ENCODE data around the gene GTPBP8. TPM values are rescaled to one million over a fixed set of nuclear protein-coding genes. Genes with fewer than 3 reads are reported as not detected.

The GTPBP8 gene
- total and polyA plus RNA-seq, 10 of the 15 experiments (the other 5 are each of a cell fraction or from before 2014, with no cell fraction given), result 10.3 to 29.0 (median 17.0) TPM

DNA sequence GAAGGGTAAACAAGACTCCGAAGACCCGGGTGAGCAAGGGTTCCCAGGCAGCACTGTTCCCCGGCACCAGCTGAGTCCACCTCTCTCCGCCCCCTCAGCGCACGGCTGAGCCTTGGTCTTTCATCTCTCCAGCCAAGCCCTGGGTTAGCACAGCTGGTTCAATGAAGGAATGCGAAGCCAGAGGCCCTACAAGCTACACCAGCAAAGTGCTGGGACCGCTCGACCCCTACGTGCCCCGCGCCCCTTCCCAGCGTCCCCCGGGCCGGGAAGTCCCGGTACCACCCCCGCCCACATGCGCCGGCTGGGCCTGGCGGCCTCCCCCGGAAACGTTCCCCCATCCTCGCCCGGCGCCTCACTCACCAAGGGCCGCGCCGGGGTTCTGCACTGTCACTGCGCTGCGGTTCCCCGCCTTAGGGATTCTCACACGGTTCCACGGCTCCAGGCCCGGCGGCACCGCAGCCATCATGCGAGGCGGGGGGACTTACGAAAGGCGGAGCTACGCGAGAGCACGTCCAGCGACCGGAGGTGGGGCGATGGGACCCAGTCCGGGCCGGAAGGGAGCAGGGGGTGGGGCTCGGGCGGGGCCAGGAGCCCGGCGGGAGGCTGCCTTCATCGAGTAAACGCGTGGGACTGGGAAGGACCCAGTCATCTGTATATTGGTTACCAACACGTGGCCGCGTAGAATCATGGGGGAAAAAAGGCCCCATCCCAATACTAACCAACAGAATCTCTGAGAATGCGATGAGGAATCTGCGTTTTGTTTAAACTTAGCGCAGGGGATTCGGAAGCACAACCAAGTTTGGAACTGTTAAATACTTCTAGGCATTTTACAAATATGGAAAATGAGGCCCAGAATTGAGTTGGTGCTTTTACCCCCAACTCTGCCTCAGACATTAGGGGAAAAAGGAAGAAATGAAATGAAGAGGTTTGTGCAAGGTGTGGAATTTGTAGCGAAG is 28.7 kb downstream of the GTPBP8 start (continued):
- TF ChIP-seq, protein P1, sequence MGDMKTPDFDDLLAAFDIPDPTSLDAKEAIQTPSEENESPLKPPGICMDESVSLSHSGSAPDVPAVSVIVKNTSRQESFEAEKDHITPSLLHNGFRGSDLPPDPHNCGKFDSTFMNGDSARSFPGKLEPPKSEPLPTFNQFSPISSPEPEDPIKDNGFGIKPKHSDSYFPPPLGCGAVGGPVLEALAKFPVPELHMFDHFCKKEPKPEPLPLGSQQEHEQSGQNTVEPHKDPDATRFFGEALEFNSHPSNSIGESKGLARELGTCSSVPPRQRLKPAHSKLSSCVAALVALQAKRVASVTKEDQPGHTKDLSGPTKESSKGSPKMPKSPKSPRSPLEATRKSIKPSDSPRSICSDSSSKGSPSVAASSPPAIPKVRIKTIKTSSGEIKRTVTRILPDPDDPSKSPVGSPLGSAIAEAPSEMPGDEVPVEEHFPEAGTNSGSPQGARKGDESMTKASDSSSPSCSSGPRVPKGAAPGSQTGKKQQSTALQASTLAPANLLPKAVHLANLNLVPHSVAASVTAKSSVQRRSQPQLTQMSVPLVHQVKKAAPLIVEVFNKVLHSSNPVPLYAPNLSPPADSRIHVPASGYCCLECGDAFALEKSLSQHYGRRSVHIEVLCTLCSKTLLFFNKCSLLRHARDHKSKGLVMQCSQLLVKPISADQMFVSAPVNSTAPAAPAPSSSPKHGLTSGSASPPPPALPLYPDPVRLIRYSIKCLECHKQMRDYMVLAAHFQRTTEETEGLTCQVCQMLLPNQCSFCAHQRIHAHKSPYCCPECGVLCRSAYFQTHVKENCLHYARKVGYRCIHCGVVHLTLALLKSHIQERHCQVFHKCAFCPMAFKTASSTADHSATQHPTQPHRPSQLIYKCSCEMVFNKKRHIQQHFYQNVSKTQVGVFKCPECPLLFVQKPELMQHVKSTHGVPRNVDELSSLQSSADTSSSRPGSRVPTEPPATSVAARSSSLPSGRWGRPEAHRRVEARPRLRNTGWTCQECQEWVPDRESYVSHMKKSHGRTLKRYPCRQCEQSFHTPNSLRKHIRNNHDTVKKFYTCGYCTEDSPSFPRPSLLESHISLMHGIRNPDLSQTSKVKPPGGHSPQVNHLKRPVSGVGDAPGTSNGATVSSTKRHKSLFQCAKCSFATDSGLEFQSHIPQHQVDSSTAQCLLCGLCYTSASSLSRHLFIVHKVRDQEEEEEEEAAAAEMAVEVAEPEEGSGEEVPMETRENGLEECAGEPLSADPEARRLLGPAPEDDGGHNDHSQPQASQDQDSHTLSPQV (IDR thresholded peaks at IDR 0.05), result peak; percentile 73
- TF ChIP-seq SMARCA5 (IDR thresholded peaks at IDR 0.05) (no peak), YY1 (IDR thresholded peaks at IDR 0.05; ENCODE audit: low read depth, low read length) (peak; percentile 91), ZNF274 (IDR thresholded peaks at IDR 0.05; ENCODE audit: insufficient read depth, insufficient read length) (no peak), RB1 (IDR thresholded peaks at IDR 0.05; ENCODE audit: borderline replicate concordance) (no peak; the same call in 1 of the 2 replicates), POLR2AphosphoS5 (IDR thresholded peaks at IDR 0.05; ENCODE audit: low read length) (peak; percentile 85), ZSCAN29 (IDR thresholded peaks at IDR 0.05) (no peak), ZNF24 (IDR thresholded peaks at IDR 0.05) (no peak), ESRRA (IDR thresholded peaks at IDR 0.05; ENCODE audit: low read length) (no peak), ZNF217 (IDR thresholded peaks at IDR 0.05) (no peak), BACH1 (IDR thresholded peaks at IDR 0.05; ENCODE audit: borderline replicate concordance) (no peak), MTA2 (IDR thresholded peaks at IDR 0.05; ENCODE audit: low read depth) (no peak), CBX3 (IDR thresholded peaks at IDR 0.05; ENCODE audit: borderline replicate concordance, low read depth) (no peak), IKZF1 (conservative IDR thresholded peaks at IDR 0.05) (peak; percentile 86), TCF7 (IDR thresholded peaks at IDR 0.05; ENCODE audit: borderline replicate concordance) (no peak), MXI1 (IDR thresholded peaks at IDR 0.05; ENCODE audit: low read depth, low read length) (peak; percentile 27; the same call in 1 of the 2 replicates), ZBED1 (IDR thresholded peaks at IDR 0.05; ENCODE audit: borderline replicate concordance) (no peak), SMAD5 (IDR thresholded peaks at IDR 0.05; ENCODE audit: low read depth) (peak; percentile 49), SP1 (IDR thresholded peaks at IDR 0.05; ENCODE audit: low read depth, low read length) (peak; percentile 52), ETV6 (conservative IDR thresholded peaks at IDR 0.05 in 1 of 2, IDR thresholded peaks at IDR 0.05 in 1 of 2; ENCODE audit: borderline replicate concordance in 1 of 2, low read depth in 1 of 2) (0 out of 4 replicates have a peak, but pooled peaks of 1 of the 2 experiments have one; percentile 18), SIX5 (IDR thresholded peaks at IDR 0.05; ENCODE audit: low read depth, low read length, severe bottlenecking) (no peak), BMI1 (IDR thresholded peaks at IDR 0.05; ENCODE audit: borderline replicate concordance) (no peak; the same call in 1 of the 2 replicates), STAT3 (IDR thresholded peaks at IDR 0.05; ENCODE audit: low read depth, low read length) (no peak)
- TF ChIP-seq, protein P2, sequence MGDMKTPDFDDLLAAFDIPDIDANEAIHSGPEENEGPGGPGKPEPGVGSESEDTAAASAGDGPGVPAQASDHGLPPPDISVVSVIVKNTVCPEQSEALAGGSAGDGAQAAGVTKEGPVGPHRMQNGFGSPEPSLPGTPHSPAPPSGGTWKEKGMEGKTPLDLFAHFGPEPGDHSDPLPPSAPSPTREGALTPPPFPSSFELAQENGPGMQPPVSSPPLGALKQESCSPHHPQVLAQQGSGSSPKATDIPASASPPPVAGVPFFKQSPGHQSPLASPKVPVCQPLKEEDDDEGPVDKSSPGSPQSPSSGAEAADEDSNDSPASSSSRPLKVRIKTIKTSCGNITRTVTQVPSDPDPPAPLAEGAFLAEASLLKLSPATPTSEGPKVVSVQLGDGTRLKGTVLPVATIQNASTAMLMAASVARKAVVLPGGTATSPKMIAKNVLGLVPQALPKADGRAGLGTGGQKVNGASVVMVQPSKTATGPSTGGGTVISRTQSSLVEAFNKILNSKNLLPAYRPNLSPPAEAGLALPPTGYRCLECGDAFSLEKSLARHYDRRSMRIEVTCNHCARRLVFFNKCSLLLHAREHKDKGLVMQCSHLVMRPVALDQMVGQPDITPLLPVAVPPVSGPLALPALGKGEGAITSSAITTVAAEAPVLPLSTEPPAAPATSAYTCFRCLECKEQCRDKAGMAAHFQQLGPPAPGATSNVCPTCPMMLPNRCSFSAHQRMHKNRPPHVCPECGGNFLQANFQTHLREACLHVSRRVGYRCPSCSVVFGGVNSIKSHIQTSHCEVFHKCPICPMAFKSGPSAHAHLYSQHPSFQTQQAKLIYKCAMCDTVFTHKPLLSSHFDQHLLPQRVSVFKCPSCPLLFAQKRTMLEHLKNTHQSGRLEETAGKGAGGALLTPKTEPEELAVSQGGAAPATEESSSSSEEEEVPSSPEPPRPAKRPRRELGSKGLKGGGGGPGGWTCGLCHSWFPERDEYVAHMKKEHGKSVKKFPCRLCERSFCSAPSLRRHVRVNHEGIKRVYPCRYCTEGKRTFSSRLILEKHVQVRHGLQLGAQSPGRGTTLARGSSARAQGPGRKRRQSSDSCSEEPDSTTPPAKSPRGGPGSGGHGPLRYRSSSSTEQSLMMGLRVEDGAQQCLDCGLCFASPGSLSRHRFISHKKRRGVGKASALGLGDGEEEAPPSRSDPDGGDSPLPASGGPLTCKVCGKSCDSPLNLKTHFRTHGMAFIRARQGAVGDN (IDR thresholded peaks at IDR 0.05), result peak; percentile 98

Data from GM12878 (cell line).